HEK293T (cell line): Measurements from ENCODE around the gene TAS2R38.

Source experiments
- ARNT ChIP-seq: fragments of 450-650 bp; IDR thresholded peaks from 2 replicates; pipeline ENCODE4 v1.6.1; 2017; ENCODE audit warnings: mild to moderate bottlenecking
- BHLHE40 ChIP-seq: fragments of 450-650 bp; IDR thresholded peaks from 2 replicates; pipeline ENCODE4 v1.6.1; 2016; ENCODE audit warnings: mild to moderate bottlenecking, moderate library complexity, borderline replicate concordance
- CTBP1 ChIP-seq: fragments of 450-650 bp; IDR thresholded peaks from 2 replicates; pipeline ENCODE4 v1.6.1; 2016; ENCODE audit warnings: borderline replicate concordance
- FOXA1 ChIP-seq: fragments of 450-650 bp; IDR thresholded peaks from 2 replicates; pipeline ENCODE4 v1.6.1; 2016; ENCODE audit warnings: mild to moderate bottlenecking
- FOXK2 ChIP-seq: fragments of 450-650 bp; IDR thresholded peaks from 2 replicates; pipeline ENCODE4 v1.6.1; 2016; ENCODE audit warnings: mild to moderate bottlenecking
- FOXM1 ChIP-seq: fragments of 450-650 bp; IDR thresholded peaks from 2 replicates; pipeline ENCODE4 v1.6.1; 2017; ENCODE audit warnings: mild to moderate bottlenecking, borderline replicate concordance
- HDGF ChIP-seq: fragments of 450-650 bp; IDR thresholded peaks from 2 replicates; pipeline ENCODE4 v1.6.1; 2017; ENCODE audit warnings: antibody characterized with exemption, borderline replicate concordance
- PKNOX1 ChIP-seq: fragments of 450-650 bp; IDR thresholded peaks from 2 replicates; pipeline ENCODE4 v1.6.1; 2016
- SP1 ChIP-seq: fragments of 450-650 bp; IDR thresholded peaks from 2 replicates; pipeline ENCODE4 v1.6.1; 2017
- SUZ12 ChIP-seq: fragments of 450-650 bp; IDR thresholded peaks from 2 replicates; pipeline ENCODE4 v1.6.1; 2016; ENCODE audit warnings: mild to moderate bottlenecking
- TARDBP ChIP-seq: fragments of 450-650 bp; IDR thresholded peaks from 2 replicates; pipeline ENCODE4 v1.6.1; 2016
- ZNF384 ChIP-seq: fragments of 450-650 bp; IDR thresholded peaks from 2 replicates; pipeline ENCODE4 v1.6.1; 2016

- TF ChIP-seq SP1 (no peak), BHLHE40 (no peak), TARDBP (no peak), FOXK2 (no peak), ZNF384 (no peak), CTBP1 (no peak), FOXA1 (no peak), SUZ12 (no peak), FOXM1 (no peak), ARNT (no peak), HDGF (no peak), PKNOX1 (no peak)
Measured at GRCh38 chr7:142010952-142011548, 37.5 kb upstream of the TAS2R38 start.
